Measurements from ENCODE around the gene RAMP1.

The RAMP1 gene

DNA sequence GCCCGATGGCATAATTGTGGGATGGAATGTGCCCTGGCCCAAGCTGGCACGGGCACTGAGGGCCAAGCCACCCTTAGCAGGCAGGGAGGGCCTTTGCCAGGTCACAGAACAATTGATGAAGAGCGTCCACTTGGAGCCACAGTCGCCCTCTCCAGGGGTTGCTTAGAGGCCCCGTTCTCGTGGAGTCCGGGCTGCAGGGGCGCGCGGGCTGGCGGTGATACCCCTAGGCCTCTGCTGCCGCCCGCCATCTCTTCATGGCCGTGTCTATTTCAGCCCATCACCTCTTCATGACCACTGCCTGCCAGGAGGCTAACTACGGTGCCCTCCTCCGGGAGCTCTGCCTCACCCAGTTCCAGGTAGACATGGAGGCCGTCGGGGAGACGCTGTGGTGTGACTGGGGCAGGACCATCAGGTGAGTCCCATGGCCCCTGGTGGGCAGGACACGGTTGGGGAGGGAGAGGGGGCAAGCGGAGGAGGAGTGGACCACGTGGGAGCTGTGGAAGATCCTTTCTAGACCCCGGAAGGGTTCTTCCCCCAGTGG lies 17.6 kb downstream of the RAMP1 start:
- no peak for DNase-seq (ENCODE audit: low spot score)

DNA sequence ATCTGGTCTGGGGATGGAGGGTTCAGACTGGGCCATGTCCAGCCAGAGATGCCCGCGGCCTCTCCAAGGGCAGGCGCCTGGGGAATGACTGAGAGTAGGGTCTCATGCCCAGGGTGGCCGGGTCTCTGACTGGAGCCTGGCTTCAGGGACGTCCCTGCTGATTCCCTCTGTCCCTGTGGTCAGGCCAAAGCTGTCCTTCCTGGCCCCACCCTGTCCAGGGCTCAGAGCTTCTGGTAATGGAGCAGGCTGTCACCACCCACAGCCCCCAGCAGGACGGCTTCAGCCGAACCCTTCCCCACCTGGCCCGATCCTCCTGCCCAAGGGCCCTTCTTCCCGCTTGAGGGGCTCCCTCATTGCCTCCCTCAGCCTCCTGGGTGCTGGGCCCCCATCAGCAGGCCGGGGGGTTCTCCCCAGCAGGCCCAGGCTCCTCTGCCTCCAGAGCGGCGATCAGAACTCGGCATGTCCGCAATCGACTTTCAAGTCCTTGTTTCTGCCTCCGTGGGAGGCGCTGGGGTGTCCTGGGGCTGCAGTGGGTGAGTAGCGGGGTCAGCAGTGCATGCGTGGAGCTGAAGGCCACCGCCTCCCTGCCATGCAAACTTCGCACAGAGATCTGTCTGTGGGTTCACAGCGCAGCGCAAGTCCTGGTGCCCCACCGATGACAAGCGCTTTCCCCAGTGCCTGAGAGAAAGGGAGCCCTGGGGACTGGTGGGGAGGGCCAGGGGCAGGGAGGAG lies 18.3 kb downstream of the RAMP1 start:
- DNase-seq (ENCODE audit: low spot score) = no peak

DNA sequence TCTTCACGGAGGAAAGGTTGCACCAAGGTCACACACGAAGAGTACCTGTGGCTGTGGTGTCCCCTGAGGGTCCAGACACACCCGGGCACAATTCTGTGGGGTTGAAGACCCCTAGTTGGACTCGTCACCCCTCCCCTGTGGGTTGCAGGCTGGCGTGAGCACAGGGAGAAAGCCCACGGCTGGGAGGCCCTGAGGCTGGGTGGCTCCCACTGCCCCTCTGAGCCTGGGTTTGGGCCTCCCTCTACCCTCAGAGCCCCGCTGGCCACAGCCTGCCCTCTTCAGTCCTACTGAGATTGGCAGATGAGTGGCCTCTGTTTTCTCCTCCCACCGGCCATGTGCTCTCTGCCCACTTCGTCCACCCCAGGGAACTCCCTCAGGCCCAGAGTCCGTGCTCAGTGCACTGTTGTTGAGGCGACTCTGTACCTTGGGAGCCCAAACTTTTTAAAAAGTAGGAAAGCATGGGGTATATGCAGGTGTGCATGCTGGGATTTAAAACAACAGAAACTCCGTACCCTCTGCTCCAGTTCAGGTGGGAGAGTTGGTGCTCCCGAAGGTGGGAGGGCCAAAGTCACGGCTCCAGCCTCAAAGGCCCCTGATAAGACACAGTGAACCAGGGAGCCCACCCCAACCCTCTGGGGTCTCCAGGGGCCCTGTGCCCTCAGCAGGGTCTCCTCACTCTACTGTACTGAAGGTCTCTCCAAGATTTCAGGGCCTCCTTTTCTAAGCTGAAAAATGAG lies 19.1 kb downstream of the RAMP1 start:
- no peak for DNase-seq (ENCODE audit: low spot score)

DNA sequence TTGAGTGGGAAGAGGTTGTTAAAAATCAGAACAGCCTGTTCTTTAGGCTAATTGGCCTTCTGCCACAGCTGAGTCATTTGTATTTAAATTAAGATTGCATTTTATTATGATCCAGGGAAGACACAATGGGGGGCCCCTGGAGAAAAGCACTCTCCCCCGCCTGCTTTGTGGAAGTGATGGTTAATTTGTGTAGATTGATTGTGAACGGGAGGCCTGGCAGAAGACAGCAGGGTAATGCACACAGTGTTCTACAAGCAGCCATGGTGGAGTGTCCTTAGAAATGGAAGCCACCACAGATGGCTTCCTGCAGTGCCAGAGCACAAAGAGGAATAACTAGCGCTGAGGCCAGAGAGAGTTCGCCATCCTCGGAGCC lies 19.6 kb downstream of the RAMP1 start:
- no peak for DNase-seq (ENCODE audit: low spot score)

DNA sequence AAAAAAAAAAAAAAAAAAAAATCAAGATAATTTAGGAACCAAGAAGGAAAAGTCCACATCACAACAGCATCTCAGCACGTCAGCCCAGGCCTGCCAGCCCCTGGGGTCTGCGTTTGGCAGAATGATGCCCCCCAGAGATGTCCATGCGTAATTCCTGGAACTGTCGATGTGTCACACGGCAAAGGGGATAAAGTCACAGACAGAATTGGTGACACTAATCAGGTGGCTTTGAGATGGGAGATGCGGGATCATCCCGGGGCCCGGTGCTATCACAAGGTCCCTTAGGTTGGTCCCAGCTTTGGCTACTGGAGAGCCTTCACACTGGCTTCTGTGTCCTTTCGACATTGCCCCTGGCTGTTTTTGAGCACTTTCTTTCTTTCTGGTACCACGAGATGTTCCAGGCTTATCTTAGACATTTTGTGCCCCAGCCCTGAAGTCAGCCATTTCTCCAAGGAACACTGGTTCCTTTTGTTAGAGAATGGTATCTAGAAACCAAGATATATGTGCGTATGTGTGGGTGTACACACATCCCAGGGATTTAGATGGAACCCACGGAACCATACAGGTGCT lies 20.7 kb downstream of the RAMP1 start:
- DNase-seq (ENCODE audit: low spot score) = peak; percentile 30

DNA sequence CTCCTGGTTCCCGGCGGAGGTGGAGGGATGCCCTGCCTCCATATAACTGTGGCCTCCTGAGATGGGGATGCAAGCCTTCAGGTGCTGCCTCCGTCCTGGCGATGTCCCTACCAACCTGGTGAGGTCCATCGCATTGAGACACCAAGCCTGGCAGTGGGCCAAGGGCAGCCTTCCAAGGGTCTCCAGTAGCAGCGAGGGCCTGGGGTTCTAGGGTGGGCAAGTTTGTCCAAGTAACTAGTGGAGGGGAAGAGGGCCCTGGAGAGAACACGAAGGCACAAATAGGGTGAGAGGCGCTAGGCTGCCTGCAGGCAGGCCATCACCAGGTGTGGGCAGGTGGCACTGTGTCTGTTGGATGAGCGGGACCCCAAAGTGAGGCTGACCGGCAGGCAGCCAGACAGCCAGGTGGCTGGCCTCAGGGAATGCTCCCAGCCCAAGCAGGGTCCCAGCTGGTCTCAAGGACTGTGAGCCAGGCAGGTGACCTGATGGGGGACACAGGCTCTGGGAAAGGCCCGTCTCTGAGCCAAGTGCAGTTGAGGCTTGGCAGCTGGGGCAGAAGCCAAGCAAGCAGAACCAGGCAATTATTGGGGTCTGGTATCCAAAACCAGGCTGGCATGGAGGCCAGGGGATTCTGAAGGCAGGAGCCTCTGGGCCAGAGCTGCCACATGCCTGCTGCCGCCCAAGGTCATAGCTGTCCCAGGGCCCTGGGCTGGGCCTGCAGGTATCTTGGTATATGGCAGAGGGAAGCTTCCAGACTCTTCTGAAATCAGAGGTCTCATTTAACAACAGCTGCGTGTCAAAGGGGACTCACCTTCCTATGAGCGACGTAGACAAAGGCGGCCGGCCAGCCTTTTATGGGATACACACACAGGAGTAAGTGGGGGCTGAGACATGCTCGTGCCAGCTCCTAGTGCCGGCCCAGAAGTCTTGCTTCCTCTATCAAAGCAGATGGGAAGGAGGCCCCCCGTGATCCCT lies 23.4 kb downstream of the RAMP1 start:
- no peak for DNase-seq (ENCODE audit: low spot score)

DNA sequence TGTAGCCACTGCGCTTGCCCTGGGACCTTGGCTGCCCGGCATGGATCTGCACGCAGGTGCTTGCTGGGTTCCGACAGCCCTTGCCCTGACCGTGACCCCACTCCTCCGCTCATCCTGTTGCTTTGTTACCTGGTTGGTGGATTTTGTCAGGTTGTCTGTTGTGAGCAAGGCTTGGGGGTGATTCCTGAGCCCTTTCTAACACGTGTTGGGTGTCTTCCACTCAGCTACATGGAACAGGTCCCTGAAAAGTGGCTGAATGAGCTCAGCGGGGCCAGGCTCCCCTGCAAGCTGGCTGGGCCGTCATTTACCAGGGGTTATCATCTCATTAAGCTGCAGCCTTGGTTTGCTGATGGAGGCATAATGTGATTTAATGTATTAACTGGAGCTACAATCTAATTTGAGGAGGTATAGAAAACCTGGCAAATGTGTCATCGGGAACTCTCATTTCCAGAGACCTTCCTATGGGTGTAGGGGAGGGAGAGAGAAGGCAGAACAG lies 24.6 kb downstream of the RAMP1 start:
- DNase-seq (ENCODE audit: low spot score) = no peak

DNA sequence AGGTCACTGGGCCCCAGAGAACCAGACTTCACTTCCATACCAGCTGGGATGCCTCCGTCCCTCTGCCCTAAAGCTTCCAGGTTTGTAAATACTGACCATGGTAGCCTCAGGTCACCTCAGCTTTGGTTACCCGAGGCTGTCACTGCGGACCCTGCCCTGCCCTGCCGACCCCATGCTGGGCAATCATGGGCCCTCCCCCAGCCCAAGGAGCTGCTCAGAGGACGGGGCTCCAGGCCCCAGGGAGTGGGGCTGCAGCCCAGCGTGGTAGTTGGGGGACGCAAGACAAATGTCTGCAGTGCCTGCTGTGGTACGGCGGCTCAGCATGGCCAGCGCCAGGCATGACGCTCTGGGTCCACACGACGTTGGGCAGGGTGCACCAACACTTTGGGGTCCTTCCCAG lies 25.3 kb downstream of the RAMP1 start:
- DNase-seq (ENCODE audit: low spot score) = no peak

DNA sequence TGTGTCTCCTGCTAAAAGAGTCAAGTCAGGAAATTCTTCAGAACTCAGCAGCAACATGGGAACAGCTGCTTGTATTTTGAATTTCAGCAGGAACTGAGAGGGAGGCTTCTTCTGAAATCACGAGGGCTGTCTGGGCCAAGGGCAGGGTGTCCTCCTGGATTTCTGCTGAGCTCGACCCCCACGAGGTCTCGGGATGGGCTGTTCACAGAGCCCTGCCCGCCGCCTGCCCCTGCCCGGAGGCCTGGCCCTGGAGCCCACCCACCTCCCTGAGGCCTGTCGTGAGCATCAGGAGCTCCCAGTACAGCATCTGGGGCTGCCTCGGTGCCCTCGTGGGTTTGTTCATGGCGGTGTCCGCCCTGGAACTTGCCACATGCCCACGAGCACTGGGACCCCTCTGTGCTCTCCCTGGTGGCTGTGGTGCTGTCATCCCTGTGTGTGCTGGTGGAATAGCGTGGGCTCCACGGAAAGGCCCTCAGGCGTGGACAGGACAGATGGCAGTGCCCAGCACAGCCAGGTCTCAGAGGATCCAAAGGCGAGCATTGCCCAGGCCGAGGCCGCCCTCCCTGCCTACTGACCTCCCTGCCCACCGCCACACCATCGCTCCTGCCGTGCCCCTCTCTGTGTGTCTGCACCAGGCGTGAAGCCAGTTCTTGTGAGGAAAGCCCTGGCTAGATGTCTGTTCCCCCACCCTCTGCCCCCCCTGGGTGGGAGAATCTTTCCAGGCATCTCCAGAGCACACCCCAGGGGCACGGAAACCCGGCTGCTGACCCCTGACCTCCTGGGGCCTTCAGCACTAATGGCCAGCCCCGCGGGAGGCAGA lies 25.9 kb downstream of the RAMP1 start:
- DNase-seq (ENCODE audit: low spot score) = no peak

DNA sequence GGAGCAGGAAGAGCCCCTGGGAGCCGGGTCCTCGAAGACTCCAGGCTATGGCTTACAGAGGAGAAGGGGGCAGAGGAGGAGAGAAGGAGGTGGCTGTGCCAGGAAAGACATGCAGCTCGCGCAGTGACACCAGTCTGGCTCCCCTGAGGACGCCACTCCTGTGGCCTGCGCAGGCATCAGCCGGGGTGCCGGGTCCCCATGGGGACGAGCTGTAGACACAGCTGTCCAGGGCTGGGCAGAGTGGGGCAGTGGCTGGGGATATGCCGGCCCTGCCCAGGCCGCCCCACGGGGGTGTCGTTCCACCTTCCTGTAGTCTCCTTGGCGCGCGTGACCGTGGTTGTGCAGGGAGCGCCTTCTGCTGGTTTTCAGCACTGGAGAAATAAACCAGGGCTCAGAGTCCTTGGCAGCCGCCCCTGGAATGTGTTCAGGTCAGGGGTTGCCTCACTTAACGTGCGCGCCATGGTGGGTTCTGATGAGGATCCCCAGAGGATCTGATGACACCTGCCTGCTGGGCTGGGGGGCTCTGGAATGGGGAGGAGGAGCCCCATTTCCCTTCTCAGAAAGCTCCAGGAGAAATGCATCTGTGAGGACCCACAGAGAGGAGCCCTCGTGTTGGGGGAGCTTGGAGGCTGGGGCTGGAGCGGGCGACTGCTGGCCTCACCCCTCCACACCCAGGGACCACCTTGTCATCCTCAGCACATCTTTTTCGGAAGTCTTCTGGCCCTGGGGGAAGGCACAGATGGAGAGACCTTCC lies 26.7 kb downstream of the RAMP1 start:
- no peak for DNase-seq (ENCODE audit: low spot score)

DNA sequence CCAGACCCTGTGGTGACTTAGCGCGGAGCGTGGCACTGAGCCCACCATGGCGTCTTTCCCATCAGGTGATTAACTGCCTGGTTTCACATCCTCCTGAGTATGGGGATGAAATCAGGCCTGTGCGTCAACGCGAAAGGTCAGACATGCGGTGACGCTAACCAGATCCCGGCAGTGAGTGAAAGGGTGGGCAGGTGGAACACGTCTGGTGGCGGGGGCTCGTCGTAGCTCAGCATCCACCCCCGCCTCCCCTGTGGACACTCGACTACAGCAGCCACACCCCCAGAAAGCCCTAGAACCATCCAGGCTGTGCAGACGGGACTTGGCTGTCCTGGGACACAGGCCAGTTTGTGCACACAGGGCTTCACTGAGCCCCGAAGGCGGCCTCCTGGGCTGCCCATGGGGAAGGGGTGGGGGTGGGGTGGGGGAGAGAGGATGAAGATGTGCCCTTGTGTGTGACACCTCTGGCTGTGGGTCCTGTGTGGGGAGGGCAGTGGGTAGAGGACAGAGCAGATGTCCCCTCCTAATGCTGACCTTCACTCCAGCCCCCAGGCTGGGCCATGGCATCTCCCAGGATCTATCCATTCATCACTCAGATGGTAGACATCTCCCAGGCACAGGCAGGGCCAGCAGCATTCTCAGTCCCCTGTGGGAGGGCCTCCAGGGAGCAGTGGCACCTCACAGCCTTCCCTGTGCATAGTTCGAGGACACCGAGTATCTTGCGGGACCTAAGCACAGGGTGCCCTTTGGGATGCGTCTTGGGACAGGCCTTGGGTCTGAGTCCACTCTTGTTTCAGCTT lies 27.5 kb downstream of the RAMP1 start:
- DNase-seq (ENCODE audit: low spot score) = no peak

DNA sequence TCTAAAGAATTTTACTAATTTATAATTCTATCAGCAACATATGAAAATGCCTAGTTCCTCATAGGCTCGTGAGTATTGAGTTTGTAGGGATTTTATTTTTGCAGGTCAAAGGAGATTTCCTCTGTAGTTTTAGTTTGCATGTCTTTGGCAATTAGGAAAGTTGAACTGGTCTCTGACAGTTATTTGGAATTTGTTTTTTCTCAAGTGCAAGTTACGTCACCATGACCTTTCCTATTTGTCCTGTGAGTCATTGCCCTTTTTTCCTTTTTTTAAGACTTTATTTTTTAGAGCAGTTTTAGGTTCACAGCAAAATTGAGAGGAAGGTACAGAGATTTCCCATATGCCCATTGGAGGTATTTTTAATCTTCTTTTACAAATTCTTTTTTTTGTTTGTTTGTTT lies 29.0 kb downstream of the RAMP1 start:
- DNase-seq (ENCODE audit: low spot score) = no peak

DNA sequence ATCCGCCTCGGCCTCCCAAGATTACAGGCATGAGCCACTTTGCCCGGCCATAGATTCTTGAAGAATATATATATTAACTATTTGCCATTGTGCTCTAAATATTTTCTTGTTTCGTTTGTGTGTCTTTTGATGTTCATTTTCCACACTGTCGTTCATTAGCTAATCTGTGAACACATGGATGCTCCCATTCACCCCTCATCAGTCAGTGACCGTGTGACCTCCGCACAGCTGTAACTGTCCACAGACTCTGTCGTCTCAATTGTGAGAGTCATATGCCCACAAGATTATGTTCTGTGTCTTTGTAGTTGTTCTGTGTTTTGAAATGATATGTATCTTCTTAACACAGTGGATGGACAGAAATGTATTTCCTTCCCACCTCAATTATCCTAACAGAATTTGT lies 29.6 kb downstream of the RAMP1 start:
- no peak for DNase-seq (ENCODE audit: low spot score)

DNA sequence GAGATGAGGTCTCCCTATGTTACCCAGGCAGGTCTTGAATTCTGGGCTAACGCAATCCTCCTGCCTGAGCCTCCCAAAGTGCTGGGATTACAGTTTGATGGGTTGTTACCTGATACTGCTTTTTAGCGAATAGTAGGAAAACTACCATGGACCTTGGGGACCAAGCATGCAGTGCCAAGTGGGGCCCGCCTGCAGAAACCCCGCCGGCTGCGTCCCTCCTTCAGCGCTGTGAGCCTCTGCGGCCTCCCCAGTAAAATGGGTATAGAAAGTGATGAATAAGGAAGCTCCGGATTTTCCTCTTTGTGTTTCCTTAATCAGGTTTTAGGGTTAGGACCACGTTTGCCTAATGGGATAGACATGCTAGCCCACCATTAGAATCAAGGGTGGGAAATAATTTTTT lies 30.4 kb downstream of the RAMP1 start:
- no peak for DNase-seq (ENCODE audit: low spot score)

DNA sequence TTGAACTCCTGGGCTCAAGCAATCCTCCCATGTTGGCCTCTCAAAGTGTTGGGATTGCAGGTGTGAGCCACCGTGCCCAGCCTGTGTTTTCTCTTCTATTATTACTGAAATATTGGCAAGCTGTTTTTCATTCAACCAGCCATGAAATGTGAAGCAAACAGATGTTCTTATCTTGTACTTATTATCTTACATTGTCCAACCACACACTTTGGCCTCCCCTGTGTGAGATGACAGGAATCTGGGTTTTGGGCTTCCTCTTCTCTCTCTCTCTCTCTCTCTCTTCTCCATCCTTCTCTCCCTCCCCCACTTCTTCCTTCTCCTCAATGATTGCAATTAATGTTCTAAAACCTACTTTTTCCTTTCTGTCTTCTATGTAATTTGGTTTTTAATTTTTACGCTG lies 33.1 kb downstream of the RAMP1 start:
- no peak for DNase-seq (ENCODE audit: low spot score)

DNA sequence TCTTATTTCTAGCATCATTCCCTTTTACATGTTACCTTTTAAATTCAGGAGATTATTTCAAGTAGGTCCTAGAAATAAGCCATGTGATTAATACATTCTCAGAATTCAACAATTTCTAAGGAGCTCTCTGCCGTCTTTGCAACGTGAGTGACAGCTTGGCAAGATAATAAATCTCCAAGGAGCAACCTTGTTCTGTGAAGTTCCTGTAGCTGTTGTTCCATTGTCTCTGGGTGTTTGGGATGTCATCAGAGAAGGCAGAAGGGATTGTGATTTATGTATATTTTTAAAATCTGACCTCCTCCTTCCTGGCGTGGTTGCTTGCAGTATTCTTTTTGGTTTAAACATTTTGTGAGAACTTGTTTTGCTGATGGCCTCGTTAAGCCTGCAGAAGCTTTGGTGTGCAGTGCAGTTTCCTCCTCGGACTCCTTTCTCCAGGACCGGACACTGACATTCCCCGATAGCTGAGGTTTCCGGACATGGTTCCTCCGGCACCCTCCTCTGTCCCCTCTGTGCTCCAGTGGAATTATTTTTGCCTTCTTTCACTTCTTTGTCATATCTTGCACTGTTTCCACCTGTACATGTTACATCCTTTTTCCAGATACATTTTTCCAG lies 33.7 kb downstream of the RAMP1 start:
- no peak for DNase-seq (ENCODE audit: low spot score)

DNA sequence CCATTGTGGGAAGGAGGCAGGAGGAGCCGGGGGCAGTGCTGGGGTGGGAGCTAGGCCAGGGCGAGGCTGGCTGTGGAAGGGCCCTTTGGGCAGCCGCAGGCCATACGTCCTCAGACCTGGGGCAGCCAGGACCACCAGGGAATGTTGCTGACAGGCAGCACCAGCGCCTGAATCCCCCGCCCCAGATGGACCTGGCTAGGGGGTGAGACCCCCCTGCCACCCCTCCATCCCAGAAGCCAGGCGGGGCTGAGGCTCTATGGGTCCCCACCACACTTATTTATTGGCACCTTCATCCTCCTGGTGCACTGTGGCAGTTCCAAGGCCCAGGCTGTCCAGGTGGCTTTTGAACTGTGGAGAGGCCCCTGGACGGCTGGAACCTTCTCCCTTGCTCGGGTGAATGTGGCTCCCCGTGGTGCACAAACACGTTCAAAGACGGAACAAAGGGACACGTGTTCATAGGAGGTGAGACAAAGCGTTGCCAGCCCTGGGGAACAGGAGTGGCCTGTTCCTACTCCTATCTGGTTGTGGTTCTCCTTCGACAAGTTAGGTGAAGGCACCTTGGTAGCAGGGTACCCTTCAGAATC lies 35.1 kb downstream of the RAMP1 start:
- no peak for DNase-seq (ENCODE audit: low spot score)

DNA sequence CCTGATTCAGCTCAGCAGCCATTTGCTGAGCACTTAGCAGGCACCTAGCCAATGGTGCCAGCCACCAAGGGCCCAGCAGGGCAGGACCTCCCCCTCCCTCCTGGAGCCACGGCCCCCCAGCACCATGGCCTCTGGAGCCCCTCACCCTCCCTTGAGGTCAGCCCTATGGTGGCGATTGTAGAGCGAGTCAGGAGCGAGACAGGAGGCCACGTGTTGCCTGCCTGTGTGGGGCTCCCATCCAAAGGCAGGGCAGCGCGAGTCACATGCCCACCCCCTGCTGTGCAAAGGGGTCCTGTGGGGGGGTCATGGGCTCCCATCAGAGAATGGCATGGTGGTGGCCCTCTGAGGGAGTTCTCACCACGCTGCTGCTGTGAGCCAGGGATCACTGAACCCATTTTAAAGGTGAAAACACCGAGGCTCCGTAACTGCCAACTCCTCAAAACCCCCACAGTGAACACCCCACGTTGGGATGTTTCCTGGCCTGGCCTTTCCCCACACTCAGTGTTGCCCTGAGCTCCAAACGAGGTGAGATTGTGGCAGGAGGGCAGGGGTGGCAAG lies 35.6 kb downstream of the RAMP1 start:
- DNase-seq (ENCODE audit: low spot score) = no peak
